HepG2 (cell line): Measurements from ENCODE around the gene TNFRSF11A. TPM values are rescaled to one million over a fixed set of nuclear protein-coding genes. Genes with fewer than 3 reads are reported as not detected.

ENCODE experiments used
- ETV5 ChIP-seq: IDR thresholded peaks from 2 replicates; pipeline ENCODE4 v1.6.1; 2018; ENCODE audit warnings: missing biosample characterization, missing genetic modification reagents, inconsistent platforms, borderline replicate concordance
- FOXK1 ChIP-seq: sonication (generic); formaldehyde crosslinking; IDR thresholded peaks from 2 replicates; pipeline ENCODE4 v1.4.0; 2020; ENCODE audit warnings: low read depth, missing genetic modification reagents, borderline replicate concordance
- HNF4A ChIP-seq: sonication (generic); formaldehyde crosslinking; IDR thresholded peaks from 2 replicates; pipeline ENCODE4 v1.4.0; 2020; ENCODE audit warnings: missing genetic modification reagents
- ISL2 ChIP-seq: sonication (generic); formaldehyde crosslinking; IDR thresholded peaks from 2 replicates; pipeline ENCODE4 v1.5.0; 2020; ENCODE audit warnings: missing genetic modification reagents
- JUN ChIP-seq: sonication (generic); formaldehyde crosslinking; IDR thresholded peaks from 2 replicates; pipeline ENCODE4 v1.4.0; 2020; ENCODE audit warnings: mild to moderate bottlenecking, missing genetic modification reagents
- KLF13 ChIP-seq: sonication (generic); formaldehyde crosslinking; IDR thresholded peaks from 2 replicates; pipeline ENCODE4 v1.4.0; 2020; ENCODE audit warnings: mild to moderate bottlenecking, missing genetic modification reagents
- MEIS1 ChIP-seq: sonication (generic); formaldehyde crosslinking; IDR thresholded peaks from 2 replicates; pipeline ENCODE4 v1.9.0; 2021; ENCODE audit warnings: mild to moderate bottlenecking, missing genetic modification reagents, moderate library complexity, borderline replicate concordance
- SMAD3 ChIP-seq: sonication (generic); formaldehyde crosslinking; IDR thresholded peaks from 2 replicates; pipeline ENCODE4 v1.4.0; 2020; ENCODE audit warnings: missing genetic modification reagents
- ZC3H13 ChIP-seq: sonication (generic); formaldehyde crosslinking; IDR thresholded peaks from 2 replicates; pipeline ENCODE4 v1.8.1; 2023; ENCODE audit warnings: mild to moderate bottlenecking, missing genetic modification reagents, moderate library complexity
- ZKSCAN8 ChIP-seq: IDR thresholded peaks from 2 replicates; pipeline ENCODE4 v1.6.1; 2016; ENCODE audit warnings: borderline replicate concordance, missing genetic modification reagents, missing compliant biosample characterization
- ZNF549 ChIP-seq: sonication (generic); formaldehyde crosslinking; IDR thresholded peaks from 2 replicates; pipeline ENCODE4 v1.5.0; 2020; ENCODE audit warnings: missing genetic modification reagents
- ZNF577 ChIP-seq: sonication (generic); formaldehyde crosslinking; IDR thresholded peaks from 2 replicates; pipeline ENCODE4 v1.4.0; 2020; ENCODE audit warnings: mild to moderate bottlenecking, low read depth, missing genetic modification reagents, borderline replicate concordance
- ZNF614 ChIP-seq: IDR thresholded peaks from 2 replicates; pipeline ENCODE4 v1.6.1; 2018; ENCODE audit warnings: missing biosample characterization, missing genetic modification reagents, inconsistent platforms, borderline replicate concordance
- polyA plus RNA-seq, 8 experiments: library from polyadenylated mRNA; depleted of rRNA in 3 of 8; stranded (reverse) in 7 of 8; unstranded in 1 of 8; fragments of >200 nt; fragmentation: Illumina TruSeq in 4 of 8; extraction: Trizol in 4 of 8; gene quantifications; 2 replicates each; pipeline versions ENCODE4 v1.2.1 to v1.2.3, GENCODE V29; 2011 to 2016; ENCODE audit warnings: low read depth in 4 of 8, missing spikeins in 1 of 8, mixed read lengths in 1 of 8; ENCODE audit not compliant: insufficient read depth in 1 of 8
- total RNA-seq, 5 experiments: library from RNA; depleted of rRNA; stranded (reverse); fragments of >200 nt; fragmentation: Illumina TruSeq; extraction: Trizol; gene quantifications; 2 replicates each; pipeline ENCODE4 v1.2.3, GENCODE V29; 2016; ENCODE audit warnings: low read depth in 1 of 5
- TF ChIP-seq, protein P1 (sequence below): IDR thresholded peaks from 2 replicates; pipeline ENCODE4 v1.4.0; 2020; ENCODE audit warnings: mild to moderate bottlenecking, missing genetic modification reagents
- TF ChIP-seq, protein P2 (sequence below): fragments of 450-650 bp; IDR thresholded peaks from 2 replicates; pipeline ENCODE4 v1.6.1; 2016
- TF ChIP-seq, protein P3 (sequence below): sonication (generic); formaldehyde crosslinking; IDR thresholded peaks from 2 replicates; pipeline ENCODE4 v1.5.1; 2020; ENCODE audit warnings: mild to moderate bottlenecking, missing genetic modification reagents, moderate library complexity
- TF ChIP-seq, protein P4 (sequence below): sonication (generic); formaldehyde crosslinking; IDR thresholded peaks from 2 replicates; pipeline ENCODE4 v1.9.0; 2021; ENCODE audit warnings: missing genetic modification reagents, borderline replicate concordance
- TF ChIP-seq, protein P5 (sequence below): IDR thresholded peaks from 2 replicates; pipeline ENCODE4 v1.6.1; 2018; ENCODE audit warnings: missing genetic modification reagents

The TNFRSF11A gene
- total and polyA plus RNA-seq, 2 of the 13 experiments (the other 11 are each of a cell fraction or from before 2014, with no cell fraction given), result 4.6 to 6.4 TPM

DNA sequence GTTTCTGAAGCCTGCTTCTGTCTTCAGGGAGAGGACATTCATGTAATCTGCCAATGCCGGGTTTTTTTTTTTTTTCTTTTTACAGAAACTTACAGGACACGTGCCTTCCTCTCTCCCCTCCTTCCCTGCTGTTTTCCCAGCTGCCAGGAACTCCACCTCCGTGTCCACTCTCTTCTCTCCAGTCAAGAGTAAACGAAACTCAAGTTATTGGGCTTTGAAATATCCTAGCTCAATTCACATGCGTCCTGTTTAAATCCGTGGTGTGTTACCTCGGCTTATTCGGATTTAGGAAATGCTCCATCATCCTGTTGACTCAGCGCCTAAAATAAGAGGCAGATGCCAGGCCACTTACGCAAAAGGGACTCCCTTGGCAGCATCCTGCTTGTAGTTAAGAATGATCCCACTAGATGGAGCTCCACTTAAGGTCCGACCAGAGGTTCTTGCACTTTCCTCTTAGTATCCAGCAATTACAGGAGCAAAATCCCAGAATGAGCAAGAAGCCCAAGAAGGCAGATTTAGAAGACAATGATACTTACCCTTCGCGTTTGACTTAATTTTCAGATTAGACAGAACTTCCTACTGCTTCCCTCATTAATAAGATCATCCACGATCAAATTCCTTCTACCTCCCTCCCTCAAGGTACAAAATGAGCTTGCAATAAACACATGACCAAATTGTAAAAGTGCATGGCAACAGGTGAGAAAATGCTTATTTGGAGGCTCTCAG is 100.5 kb downstream of the TNFRSF11A start (continued):
- TF ChIP-seq, protein P1, sequence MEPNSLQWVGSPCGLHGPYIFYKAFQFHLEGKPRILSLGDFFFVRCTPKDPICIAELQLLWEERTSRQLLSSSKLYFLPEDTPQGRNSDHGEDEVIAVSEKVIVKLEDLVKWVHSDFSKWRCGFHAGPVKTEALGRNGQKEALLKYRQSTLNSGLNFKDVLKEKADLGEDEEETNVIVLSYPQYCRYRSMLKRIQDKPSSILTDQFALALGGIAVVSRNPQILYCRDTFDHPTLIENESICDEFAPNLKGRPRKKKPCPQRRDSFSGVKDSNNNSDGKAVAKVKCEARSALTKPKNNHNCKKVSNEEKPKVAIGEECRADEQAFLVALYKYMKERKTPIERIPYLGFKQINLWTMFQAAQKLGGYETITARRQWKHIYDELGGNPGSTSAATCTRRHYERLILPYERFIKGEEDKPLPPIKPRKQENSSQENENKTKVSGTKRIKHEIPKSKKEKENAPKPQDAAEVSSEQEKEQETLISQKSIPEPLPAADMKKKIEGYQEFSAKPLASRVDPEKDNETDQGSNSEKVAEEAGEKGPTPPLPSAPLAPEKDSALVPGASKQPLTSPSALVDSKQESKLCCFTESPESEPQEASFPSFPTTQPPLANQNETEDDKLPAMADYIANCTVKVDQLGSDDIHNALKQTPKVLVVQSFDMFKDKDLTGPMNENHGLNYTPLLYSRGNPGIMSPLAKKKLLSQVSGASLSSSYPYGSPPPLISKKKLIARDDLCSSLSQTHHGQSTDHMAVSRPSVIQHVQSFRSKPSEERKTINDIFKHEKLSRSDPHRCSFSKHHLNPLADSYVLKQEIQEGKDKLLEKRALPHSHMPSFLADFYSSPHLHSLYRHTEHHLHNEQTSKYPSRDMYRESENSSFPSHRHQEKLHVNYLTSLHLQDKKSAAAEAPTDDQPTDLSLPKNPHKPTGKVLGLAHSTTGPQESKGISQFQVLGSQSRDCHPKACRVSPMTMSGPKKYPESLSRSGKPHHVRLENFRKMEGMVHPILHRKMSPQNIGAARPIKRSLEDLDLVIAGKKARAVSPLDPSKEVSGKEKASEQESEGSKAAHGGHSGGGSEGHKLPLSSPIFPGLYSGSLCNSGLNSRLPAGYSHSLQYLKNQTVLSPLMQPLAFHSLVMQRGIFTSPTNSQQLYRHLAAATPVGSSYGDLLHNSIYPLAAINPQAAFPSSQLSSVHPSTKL (CRISPR knock-in tag), result peak; percentile 64
- no peak for TF ChIP-seq KLF13 (CRISPR knock-in tag)
- TF ChIP-seq, protein P2, sequence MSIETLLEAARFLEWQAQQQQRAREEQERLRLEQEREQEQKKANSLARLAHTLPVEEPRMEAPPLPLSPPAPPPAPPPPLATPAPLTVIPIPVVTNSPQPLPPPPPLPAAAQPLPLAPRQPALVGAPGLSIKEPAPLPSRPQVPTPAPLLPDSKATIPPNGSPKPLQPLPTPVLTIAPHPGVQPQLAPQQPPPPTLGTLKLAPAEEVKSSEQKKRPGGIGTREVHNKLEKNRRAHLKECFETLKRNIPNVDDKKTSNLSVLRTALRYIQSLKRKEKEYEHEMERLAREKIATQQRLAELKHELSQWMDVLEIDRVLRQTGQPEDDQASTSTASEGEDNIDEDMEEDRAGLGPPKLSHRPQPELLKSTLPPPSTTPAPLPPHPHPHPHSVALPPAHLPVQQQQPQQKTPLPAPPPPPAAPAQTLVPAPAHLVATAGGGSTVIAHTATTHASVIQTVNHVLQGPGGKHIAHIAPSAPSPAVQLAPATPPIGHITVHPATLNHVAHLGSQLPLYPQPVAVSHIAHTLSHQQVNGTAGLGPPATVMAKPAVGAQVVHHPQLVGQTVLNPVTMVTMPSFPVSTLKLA, result 0 out of 2 replicates have a peak, but pooled peaks have one; percentile 2
- TF ChIP-seq ISL2, result peak; percentile 70
- 0 out of 2 replicates have a peak, but pooled peaks have one; percentile 16 for TF ChIP-seq ZKSCAN8 (CRISPR knock-in tag)
- TF ChIP-seq MEIS1, result 0 out of 2 replicates have a peak, but pooled peaks have one; percentile 48
- peak; percentile 48; the same call in 1 of the 2 replicates for TF ChIP-seq HNF4A (CRISPR knock-in tag)
- no peak for TF ChIP-seq ZC3H13 (CRISPR knock-in tag)
- TF ChIP-seq JUN (CRISPR knock-in tag), result 0 out of 2 replicates have a peak, but pooled peaks have one; percentile 23
- TF ChIP-seq ETV5 (CRISPR knock-in tag), result no peak; the same call in 1 of the 2 replicates
- TF ChIP-seq, protein P3, sequence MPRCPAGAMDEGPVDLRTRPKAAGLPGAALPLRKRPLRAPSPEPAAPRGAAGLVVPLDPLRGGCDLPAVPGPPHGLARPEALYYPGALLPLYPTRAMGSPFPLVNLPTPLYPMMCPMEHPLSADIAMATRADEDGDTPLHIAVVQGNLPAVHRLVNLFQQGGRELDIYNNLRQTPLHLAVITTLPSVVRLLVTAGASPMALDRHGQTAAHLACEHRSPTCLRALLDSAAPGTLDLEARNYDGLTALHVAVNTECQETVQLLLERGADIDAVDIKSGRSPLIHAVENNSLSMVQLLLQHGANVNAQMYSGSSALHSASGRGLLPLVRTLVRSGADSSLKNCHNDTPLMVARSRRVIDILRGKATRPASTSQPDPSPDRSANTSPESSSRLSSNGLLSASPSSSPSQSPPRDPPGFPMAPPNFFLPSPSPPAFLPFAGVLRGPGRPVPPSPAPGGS (CRISPR knock-in tag), result 0 out of 2 replicates have a peak, but pooled peaks have one; percentile 39
- TF ChIP-seq SMAD3 (CRISPR knock-in tag), result no peak
- no peak for TF ChIP-seq ZNF577 (CRISPR knock-in tag)
- TF ChIP-seq FOXK1, result peak; percentile 20; the same call in 1 of the 2 replicates
- TF ChIP-seq ZNF614 (CRISPR knock-in tag), result peak; percentile 41; the same call in 1 of the 2 replicates
- TF ChIP-seq, protein P4, sequence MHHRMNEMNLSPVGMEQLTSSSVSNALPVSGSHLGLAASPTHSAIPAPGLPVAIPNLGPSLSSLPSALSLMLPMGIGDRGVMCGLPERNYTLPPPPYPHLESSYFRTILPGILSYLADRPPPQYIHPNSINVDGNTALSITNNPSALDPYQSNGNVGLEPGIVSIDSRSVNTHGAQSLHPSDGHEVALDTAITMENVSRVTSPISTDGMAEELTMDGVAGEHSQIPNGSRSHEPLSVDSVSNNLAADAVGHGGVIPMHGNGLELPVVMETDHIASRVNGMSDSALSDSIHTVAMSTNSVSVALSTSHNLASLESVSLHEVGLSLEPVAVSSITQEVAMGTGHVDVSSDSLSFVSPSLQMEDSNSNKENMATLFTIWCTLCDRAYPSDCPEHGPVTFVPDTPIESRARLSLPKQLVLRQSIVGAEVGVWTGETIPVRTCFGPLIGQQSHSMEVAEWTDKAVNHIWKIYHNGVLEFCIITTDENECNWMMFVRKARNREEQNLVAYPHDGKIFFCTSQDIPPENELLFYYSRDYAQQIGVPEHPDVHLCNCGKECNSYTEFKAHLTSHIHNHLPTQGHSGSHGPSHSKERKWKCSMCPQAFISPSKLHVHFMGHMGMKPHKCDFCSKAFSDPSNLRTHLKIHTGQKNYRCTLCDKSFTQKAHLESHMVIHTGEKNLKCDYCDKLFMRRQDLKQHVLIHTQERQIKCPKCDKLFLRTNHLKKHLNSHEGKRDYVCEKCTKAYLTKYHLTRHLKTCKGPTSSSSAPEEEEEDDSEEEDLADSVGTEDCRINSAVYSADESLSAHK, result no peak
- no peak for TF ChIP-seq ZNF549 (CRISPR knock-in tag)
- TF ChIP-seq, protein P5, sequence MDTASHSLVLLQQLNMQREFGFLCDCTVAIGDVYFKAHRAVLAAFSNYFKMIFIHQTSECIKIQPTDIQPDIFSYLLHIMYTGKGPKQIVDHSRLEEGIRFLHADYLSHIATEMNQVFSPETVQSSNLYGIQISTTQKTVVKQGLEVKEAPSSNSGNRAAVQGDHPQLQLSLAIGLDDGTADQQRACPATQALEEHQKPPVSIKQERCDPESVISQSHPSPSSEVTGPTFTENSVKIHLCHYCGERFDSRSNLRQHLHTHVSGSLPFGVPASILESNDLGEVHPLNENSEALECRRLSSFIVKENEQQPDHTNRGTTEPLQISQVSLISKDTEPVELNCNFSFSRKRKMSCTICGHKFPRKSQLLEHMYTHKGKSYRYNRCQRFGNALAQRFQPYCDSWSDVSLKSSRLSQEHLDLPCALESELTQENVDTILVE (CRISPR knock-in tag), result 0 out of 2 replicates have a peak, but pooled peaks have one; percentile 57
